ENCODE results near the gene LRRN4CL. TPM values are rescaled to one million over a fixed set of nuclear protein-coding genes. Genes with fewer than 3 reads are reported as not detected.

LRRN4CL gene
- total RNA-seq = 12.2 and 23.5 TPM in 2 replicates

DNA sequence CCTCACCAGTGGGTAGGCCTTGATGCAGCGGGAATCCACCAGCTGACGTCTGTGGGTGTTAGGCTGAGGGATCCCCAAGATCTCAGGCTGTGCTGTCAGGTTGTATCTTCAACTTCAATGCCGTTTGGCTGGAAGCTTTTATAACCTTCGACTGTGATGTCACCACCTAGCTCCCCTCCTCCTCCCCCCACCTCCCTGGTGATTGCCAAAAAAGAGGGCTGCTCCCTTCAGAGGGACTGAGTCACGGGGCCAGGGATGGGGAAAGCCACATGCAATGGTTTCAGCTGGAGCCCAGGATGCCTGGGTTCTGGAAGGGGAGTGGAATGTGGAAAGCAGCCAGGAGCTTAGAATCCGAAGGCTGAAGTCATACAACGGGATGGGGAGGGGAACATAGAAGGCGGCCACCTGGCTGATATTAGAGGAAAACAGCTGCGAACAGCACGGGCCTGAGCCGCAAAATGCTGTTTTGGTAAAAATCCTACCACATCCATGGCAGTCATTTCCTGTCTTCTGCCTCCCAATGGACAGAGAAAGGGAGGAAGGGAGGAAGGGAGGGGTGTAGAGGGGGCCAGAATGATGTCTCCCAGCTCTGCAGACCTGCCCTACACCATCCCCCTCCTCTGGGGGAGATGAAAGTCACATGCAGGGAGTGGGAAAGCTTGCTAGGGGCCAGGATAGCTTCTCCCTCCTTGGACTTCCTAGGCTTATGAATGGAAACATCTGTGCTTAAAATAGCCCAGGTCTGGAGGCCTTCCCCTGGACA is at the start of gene LRRN4CL:
LRRN4CL (minus strand) TSS at position 110 of the 763 bp plus-strand sequence. CDS start 1,022 bp downstream, outside the sequence.

DNA sequence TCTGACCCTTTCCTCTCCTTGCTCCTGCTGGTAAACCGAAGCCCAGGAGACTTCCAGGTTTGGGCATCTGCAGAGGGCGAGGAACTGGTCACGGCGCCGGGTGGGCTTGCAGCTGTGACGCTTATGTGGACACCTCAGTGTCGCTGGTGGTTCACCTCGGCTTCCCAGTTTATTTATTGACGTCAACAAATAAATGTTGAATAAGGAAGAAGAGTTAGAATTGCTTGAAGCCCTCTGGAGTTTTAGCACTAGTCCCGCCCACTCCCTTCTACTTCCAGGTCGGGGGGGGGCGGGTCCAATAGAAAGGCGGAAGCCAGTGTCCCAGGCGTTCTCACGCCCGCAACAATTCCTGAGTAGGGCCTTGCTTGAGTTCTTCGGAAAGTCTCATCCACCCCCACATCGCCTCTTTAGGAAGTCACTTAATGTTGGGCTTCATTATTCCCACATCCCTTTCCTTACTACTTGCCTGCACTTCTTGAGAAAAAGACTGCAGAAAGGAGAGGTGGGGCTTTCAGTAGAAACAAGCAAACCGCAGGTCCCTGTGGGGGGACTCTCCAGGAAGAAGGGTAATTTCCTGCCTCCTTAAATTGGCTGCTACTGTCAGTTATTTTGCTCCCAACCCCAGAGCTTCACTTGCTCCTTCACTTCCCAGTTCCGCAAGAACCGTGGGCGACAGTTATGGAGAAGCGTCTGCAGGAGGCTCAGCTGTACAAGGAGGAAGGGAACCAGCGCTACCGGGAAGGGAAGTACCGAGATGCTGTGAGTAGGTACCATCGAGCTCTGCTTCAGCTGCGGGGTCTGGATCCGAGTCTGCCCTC is 39.0 kb upstream of the LRRN4CL start, which contains the start of gene TTC9C:
TTC9C (plus strand) TSS at position 316 of the 818 bp plus-strand sequence; CDS start at position 679, 363 bp downstream.

DNA sequence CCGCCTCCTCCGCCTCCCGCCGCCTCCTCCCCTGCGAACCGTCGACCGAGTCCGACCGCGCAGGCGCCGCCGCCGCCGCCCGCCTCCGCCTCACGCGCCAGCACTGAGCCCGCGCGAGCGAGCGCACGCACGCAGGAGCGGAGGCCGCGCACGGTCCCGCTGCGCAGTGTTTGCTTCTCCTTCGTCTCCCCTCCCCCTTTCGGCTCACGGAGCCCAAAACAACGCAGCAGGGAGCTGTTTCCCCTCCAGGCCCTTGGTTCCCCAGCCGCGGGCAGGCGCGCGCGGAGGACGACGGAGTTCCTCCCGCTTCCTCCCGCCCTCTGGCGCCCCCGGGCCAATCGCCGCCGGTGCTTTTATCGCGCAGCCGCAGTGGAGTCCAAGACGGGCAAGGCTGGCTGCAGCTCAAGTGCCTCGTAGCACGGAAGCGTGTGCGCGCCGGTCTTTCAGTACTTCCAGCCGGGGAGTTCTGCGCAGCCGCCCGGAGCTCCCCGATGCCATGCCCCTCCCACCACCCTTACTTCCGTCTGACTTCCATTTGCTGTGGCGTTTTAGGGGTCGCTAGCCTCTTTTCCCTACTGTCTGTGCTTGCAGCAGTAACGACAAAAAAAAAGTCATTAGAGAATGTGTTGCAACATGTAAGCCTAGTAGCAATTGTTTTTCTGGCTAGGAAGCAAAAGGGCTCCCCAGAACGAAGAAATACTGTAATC is 38.0 kb upstream of the LRRN4CL start, which contains the start of gene HNRNPUL2:
HNRNPUL2 (minus strand) TSS at position 293 of the 707 bp plus-strand sequence. CDS start 301 bp downstream, outside the sequence.

DNA sequence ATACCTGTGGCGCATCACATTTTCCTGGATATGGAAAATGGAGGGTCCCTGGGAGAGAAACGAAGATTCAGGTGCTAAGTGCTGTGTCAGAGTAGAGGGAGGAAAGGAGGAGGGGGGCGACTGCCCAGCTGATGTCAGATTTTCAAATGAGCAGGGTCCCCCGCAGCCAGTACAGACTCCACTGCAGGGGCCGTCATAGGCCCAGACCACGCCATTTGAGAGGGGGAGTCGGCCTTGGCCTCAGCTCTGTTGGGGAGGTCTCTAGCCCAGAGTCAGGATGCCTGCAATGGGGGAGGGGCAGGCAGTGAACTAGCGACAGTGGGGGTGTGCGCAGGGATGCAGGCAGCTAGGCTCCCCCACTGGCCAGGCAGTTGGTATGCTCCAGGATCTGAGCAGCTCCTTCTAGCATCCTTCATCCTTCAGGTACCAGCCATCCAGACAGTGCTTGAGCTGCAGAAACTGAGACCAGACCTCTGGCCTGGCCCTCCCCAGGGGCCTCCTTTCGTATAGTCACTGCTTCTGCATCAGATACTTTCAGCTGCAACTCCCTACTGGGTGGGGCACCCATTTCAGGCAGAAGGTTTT is 18.0 kb upstream of the LRRN4CL start, which contains the start of the genes BSCL2 and GNG3:
BSCL2 (minus strand) TSS at position 148 of the 585 bp plus-strand sequence. CDS start 229 bp downstream, outside the sequence.
GNG3 (plus strand) TSS at position 400 of the 585 bp plus-strand sequence. CDS start 620 bp downstream, outside the sequence.

DNA sequence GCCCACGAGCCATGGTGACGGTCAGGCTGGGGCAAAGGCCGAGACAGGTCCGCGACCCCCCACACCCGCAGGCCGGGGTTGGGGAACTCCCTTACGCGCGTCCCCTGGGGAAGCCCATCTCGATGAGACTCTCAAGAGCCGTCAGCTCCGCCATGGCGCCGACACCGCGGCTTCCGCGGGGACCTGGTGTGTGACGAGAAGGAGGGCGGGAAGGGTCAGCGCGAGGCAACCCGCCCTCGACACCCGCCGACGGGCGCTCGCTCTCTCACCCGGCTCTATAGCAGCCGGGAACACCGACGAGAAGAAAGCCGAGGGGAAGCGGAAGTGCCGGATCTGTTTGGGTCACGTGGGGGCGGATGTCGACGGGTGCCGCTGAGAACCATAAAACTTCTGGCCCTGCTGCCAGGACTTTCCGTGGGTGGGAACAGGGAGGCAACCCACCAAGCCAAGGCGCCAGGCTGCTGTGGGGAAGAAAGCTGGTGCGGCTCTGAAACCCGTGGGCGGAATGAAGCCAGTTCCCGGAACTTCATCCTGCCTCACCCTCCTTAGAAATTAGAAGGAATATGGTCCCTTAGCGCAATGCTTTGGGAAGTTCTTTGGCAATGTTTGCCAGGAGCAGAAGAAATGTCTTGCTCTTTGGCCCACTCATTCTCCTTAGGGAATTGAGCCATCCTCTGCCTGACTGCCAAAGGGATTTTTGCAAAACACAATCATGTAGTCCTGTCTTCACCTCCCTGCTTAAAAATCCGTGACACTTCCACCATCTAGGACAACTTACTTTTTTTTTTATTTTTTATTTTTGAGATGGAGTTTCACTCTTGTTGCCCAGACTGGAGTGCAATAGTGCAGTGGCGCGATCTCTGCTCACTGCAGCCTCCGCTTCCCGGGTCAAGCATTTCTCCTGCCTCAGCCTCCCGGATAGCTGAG is 10.3 kb downstream of the LRRN4CL start, which contains the start of gene UBXN1:
UBXN1 (minus strand) TSS at position 304 of the 927 bp plus-strand sequence; CDS start at position 154, 150 bp downstream.

DNA sequence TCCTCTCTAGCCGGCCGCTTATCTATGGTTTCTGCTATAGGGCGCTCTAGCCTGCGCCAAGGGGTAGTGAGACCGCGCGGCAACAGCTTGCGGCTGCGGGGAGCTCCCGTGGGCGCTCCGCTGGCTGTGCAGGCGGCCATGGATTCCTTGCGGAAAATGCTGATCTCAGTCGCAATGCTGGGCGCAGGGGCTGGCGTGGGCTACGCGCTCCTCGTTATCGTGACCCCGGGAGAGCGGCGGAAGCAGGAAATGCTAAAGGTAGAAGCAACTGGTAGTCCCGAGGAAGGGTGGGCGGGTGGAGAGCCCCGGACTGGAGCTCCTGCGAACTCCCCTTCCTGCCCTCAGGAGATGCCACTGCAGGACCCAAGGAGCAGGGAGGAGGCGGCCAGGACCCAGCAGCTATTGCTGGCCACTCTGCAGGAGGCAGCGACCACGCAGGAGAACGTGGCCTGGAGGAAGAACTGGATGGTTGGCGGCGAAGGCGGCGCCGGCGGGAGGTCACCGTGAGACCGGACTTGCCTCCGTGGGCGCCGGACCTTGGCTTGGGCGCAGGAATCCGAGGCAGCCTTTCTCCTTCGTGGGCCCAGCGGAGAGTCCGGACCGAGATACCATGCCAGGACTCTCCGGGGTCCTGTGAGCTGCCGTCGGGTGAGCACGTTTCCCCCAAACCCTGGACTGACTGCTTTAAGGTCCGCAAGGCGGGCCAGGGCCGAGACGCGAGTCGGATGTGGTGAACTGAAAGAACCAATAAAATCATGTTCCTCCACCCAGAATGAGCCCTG is 17.5 kb downstream of the LRRN4CL start, which contains the start of the genes LBHD1 and UQCC3:
LBHD1 (minus strand) TSS at position 660 of the 782 bp plus-strand sequence. CDS start 2,236 bp downstream, outside the sequence.
UQCC3 (plus strand) TSS at position 66 of the 782 bp plus-strand sequence; CDS start at position 139, 73 bp downstream.

DNA sequence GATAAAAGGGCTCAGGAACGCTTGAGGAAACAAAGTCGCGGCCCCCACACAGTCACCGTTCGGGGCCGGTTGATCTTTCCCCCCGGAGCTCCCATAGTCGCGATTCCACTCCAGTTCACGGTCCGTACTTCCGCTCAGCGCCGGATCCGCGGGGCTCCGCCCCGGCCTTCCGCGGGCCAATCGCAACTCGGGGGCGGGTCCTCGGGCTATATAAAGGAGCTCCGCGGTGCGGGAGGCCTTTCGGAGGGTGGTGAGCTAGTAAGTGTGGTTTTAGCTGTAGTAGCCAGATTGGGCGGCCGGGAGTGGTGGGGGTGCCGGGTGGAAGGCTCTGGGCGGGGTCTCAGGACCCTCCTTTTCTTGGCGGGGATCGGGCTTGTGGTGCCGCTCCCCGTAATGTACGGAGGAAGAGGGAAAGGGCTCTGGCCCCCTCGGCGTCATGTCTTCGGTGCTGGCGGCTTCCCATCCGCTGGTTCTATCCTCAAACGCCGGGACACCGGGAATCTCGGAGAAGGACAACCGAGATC is 24.2 kb downstream of the LRRN4CL start, which contains the start of the genes C11orf98 and CSKMT:
C11orf98 (minus strand) TSS at position 136 of the 524 bp plus-strand sequence; CDS start at position 95, 41 bp downstream.
CSKMT (plus strand) TSS at position 238 of the 524 bp plus-strand sequence. CDS start 568 bp downstream, outside the sequence.

DNA sequence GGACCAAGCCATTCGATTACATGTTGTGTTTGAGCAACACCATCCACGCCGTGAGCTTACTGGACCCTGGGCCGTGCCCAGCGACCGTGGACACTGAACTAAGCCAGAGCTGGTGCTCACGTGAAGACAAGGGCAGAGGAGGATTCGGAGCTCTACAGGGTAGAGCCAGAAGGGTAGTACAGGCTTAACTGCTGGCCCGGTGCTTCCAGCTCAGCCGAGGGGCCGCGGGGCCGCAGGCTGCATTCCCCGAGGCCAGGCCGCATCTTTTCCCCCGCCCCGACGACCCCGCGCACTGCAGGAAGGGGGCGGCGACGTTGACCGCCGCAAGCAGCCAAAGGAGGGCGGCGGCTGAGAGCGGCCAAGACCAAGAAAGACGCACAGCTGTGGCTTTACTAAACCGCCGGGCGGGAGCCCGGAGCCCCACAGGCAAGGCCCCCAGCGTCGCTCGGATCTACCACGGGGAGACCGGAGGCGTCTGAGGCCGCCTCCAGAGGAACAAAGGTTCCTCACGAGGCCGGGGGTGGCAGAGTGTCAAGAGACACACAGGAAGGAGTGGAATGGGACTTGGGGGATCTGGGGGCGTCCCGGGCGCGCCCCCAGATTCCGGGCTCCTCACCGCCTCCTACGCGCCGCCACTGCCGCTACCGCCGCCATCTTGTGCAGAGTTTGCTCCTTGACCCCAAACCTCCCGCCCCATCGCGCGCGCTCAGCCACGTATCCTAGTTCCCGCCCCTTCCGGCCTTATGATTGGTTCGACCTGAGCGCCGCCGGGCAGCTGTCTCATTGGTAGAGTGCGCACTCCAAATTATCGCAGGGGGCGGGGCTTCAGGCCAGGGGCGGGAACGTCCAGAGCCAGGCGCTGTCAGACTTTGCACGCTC is 43.1 kb downstream of the LRRN4CL start, which contains the start of gene GANAB:
GANAB (minus strand) TSS at position 668 of the 879 bp plus-strand sequence; CDS start at position 654, 14 bp downstream.

Other genes starting within 250 kb of the LRRN4CL start
- 598 and 812 TPM in 2 replicates for gene AHNAK, start 142.7 kb downstream of the LRRN4CL start, total RNA-seq
- 1,010 and 1,304 TPM in 2 replicates for gene EEF1G, start 115.6 kb downstream of the LRRN4CL start, total RNA-seq
- 7.0 TPM in 2 replicates for gene TUT1, start 98.0 kb downstream of the LRRN4CL start, total RNA-seq
- 97.1 and 125 TPM in 2 replicates for gene MTA2, start 87.7 kb downstream of the LRRN4CL start, total RNA-seq
- 11.6 and 14.0 TPM in 2 replicates for gene EML3, start 76.8 kb downstream of the LRRN4CL start, total RNA-seq
- 2.3 and 2.9 TPM in 2 replicates for gene ROM1, start 76.3 kb downstream of the LRRN4CL start, total RNA-seq
- gene B3GAT3, start 67.5 kb downstream of the LRRN4CL start, total RNA-seq = 34.3 and 50.9 TPM in 2 replicates
- 315 and 475 TPM in 2 replicates for gene GANAB, start 42.9 kb downstream of the LRRN4CL start, total RNA-seq
- 22.9 and 24.5 TPM in 2 replicates for gene INTS5, start 36.2 kb downstream of the LRRN4CL start, total RNA-seq
- 24.6 and 35.6 TPM in 2 replicates for gene C11orf98, start 24.3 kb downstream of the LRRN4CL start, total RNA-seq
- 4.2 and 9.4 TPM in 2 replicates for gene CSKMT, start 24.2 kb downstream of the LRRN4CL start, total RNA-seq
- gene UQCC3, start 17.9 kb downstream of the LRRN4CL start, total RNA-seq = 12.0 and 12.6 TPM in 2 replicates
- gene LBHD1, start 17.3 kb downstream of the LRRN4CL start, total RNA-seq = 2.7 and 3.3 TPM in 2 replicates
- gene UBXN1, start 10.5 kb downstream of the LRRN4CL start, total RNA-seq = 99.4 and 126 TPM in 2 replicates
- 37.4 and 39.5 TPM in 2 replicates for gene BSCL2, start 17.9 kb upstream of the LRRN4CL start, total RNA-seq
- gene GNG3, start 18.1 kb upstream of the LRRN4CL start, total RNA-seq = not detected in 2 replicates
- 9.6 and 16.4 TPM in 2 replicates for gene HNRNPUL2, start 37.9 kb upstream of the LRRN4CL start, total RNA-seq
- 30.0 and 35.2 TPM in 2 replicates for gene TTC9C, start 39.0 kb upstream of the LRRN4CL start, total RNA-seq
- gene ZBTB3, start 64.6 kb upstream of the LRRN4CL start, total RNA-seq = 14.5 and 15.6 TPM in 2 replicates
- 66.9 and 68.8 TPM in 2 replicates for gene POLR2G, start 72.0 kb upstream of the LRRN4CL start, total RNA-seq
- 29.2 and 30.7 TPM in 2 replicates for gene TAF6L, start 81.9 kb upstream of the LRRN4CL start, total RNA-seq
- 19.0 and 25.5 TPM in 2 replicates for gene TMEM179B, start 97.9 kb upstream of the LRRN4CL start, total RNA-seq
- 21.8 and 24.1 TPM in 2 replicates for gene TMEM223, start 102.5 kb upstream of the LRRN4CL start, total RNA-seq
- 26.4 and 28.4 TPM in 2 replicates for gene NXF1, start 115.9 kb upstream of the LRRN4CL start, total RNA-seq
- gene STX5, start 142.5 kb upstream of the LRRN4CL start, total RNA-seq = 42.4 and 52.6 TPM in 2 replicates
- gene TEX54, start 143.3 kb upstream of the LRRN4CL start, total RNA-seq = not detected in 2 replicates
- gene WDR74, start 150.1 kb upstream of the LRRN4CL start, total RNA-seq = 48.4 and 68.5 TPM in 2 replicates
- gene SLC3A2, start 191.4 kb upstream of the LRRN4CL start, total RNA-seq = 348 and 637 TPM in 2 replicates
- not detected in 2 replicates for gene CHRM1, start 231.8 kb upstream of the LRRN4CL start, total RNA-seq